ENCODE data around the gene EXOC6.

DNA sequence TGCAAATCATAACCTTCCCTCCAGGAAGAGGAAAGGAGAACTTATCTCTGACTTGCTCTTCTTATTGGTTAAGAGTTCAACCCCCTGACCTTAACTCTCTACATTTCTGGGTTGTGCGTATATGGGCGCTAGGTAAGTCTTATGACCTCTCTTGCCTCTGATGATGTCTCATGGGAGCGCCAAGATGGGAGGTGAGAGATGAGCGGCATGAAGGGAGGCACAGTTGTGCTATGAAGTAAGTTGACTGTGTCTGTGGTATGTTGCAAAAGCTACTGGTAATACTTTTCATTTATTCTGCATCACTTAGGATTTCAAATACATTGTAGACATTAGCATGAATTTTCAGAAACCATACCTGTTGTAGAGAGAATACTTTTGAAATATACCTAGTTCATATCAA, 59.0 kb downstream of the EXOC6 start:
- TF ChIP-seq GATA2 (IDR thresholded peaks at IDR 0.05; ENCODE audit: low read depth, low read length) (no peak), GATA3 (IDR thresholded peaks at IDR 0.05; ENCODE audit: low read depth, low read length) (no peak)
